ENCODE data around the gene DXO. TPM values are rescaled to one million over a fixed set of nuclear protein-coding genes. Genes with fewer than 3 reads are reported as not detected.

The DXO gene
- total RNA-seq, 2 experiments from 2014 or later = 13.0 to 13.1 TPM

DNA sequence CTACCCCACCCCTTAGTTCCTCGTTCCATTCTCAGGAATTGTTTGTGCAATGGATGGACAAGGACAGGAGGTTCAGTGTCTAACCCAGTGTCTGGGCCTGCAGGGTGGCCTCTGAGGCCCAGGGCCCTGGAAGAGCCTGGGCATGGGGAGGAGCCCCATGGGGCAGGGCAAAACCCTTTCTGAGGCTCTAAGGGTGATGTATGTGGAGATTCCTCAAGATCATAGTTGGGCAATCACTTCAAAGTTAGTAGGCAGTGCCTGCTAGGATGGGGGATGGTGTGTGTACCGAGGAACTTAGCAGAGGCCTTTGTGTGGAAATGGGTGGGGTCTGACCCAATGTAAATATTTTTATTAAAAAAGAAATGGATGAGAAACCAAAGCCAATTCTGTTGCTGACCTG, 51.1 kb downstream of the DXO start:
- intact Hi-C loops (cut with micrococcal nuclease) = no loop called here
- Mint-ChIP-seq H3K4me1 (ENCODE audit: low read depth) (no peaks in the 10 kb centered on the region), H3K27me3 (peaks cover 3% of the 10 kb centered on the region)

More for the DNA sequence above, 51.1 kb downstream of the DXO start:
- no peak for DNase-seq
- no peaks in the 10 kb centered on the region for H3K36me3 Mint-ChIP-seq (ENCODE audit: low read depth)
- ChIA-PET POLR2A (interaction anchor here (1.2 kb wide), 1 partner anchor 161 kb away, joined by 3 read pairs; no protein-coding TSS in a partner anchor), CTCF (interaction anchor here (0.9 to 2.7 kb wide), 2 partner anchors 31 to 32 kb away, joined by 3 to 10 read pairs; no protein-coding TSS in a partner anchor)
- no peak overlapping the region for H3K27ac Mint-ChIP-seq
- TF ChIP-seq CTCF (IDR thresholded peaks at IDR 0.05) = no peak
- H3K9me3 Mint-ChIP-seq = no peaks in the 10 kb centered on the region
- H3K4me3 Mint-ChIP-seq = no peak overlapping the region
- no peak for ATAC-seq

Small RNA genes lying within 50 kb of the gene (microRNA-seq; reads per million reads assigned to microRNA genes)
- not detected for gene MIR1236 (ENCODE audit: borderline microRNAs expressed, borderline replicate concordance)

Other genes starting within 250 kb of the DXO start
- under 1 TPM; 0.65 to 0.81 TPM for gene MPIG6B, start 248.8 kb downstream of the DXO start, total RNA-seq
- gene DDAH2, start 242.8 kb downstream of the DXO start, total RNA-seq = 1 to 10 TPM; 6.3 to 6.9 TPM
- 100 to 1,000 TPM; 334 to 346 TPM for gene CLIC1, start 235.6 kb downstream of the DXO start, total RNA-seq
- gene MSH5, start 232.1 kb downstream of the DXO start, total RNA-seq = 100 to 1,000 TPM in 1 of 2 experiments, 10 to 100 TPM in 1; 96.9 to 105 TPM
- gene SAPCD1, start 209.5 kb downstream of the DXO start, total RNA-seq = 10 to 100 TPM; 13.6 to 18.7 TPM
- gene VWA7, start 194.8 kb downstream of the DXO start, total RNA-seq = 1 to 10 TPM; 1.6 TPM
- 100 to 1,000 TPM; 150 to 153 TPM for gene VARS1, start 176.4 kb downstream of the DXO start, total RNA-seq
- gene LSM2, start 165.2 kb downstream of the DXO start, total RNA-seq = 100 to 1,000 TPM; 117 to 120 TPM
- 1 to 10 TPM; 1.7 to 2.0 TPM for gene HSPA1L, start 156.9 kb downstream of the DXO start, total RNA-seq
- 10 to 100 TPM; 36.6 to 37.8 TPM for gene HSPA1A, start 156.6 kb downstream of the DXO start, total RNA-seq
- 10 to 100 TPM; 50.4 to 50.8 TPM for gene HSPA1B, start 144.4 kb downstream of the DXO start, total RNA-seq
- gene NEU1, start 109.3 kb downstream of the DXO start, total RNA-seq = 1 to 10 TPM; 8.7 to 9.8 TPM
- gene SLC44A4, start 93.1 kb downstream of the DXO start, total RNA-seq = not detected
- gene EHMT2, start 74.4 kb downstream of the DXO start, total RNA-seq = 10 to 100 TPM; 55.4 to 56.8 TPM
- gene ZBTB12, start 70.1 kb downstream of the DXO start, total RNA-seq = 1 to 10 TPM; 1.8 to 2.1 TPM
- 1 to 10 TPM in 1 of 2 experiments, under 1 TPM in 1; 0.99 to 1.4 TPM for gene C2, start 44.4 kb downstream of the DXO start, total RNA-seq
- under 1 TPM; 0.43 to 0.45 TPM for gene CFB, start 26.0 kb downstream of the DXO start, total RNA-seq
- 10 to 100 TPM; 60.5 to 61.0 TPM for gene NELFE, start 13.2 kb downstream of the DXO start, total RNA-seq
- gene SKIC2, start 13.0 kb downstream of the DXO start, total RNA-seq = 10 to 100 TPM; 76.5 to 77.3 TPM
- gene C4A, start 9.9 kb upstream of the DXO start, total RNA-seq = 1 to 10 TPM; 2.8 to 3.2 TPM
- gene C4B, start 42.7 kb upstream of the DXO start, total RNA-seq = 1 to 10 TPM; 2.7 to 3.3 TPM
- gene CYP21A2, start 66.3 kb upstream of the DXO start, total RNA-seq = under 1 TPM; 0.16 to 0.27 TPM
- 1 to 10 TPM; 1.8 to 3.7 TPM for gene TNXB, start 137.2 kb upstream of the DXO start, total RNA-seq
- gene ATF6B, start 156.1 kb upstream of the DXO start, total RNA-seq = 10 to 100 TPM; 54.1 to 55.2 TPM
- 1 to 10 TPM; 5.3 to 5.8 TPM for gene FKBPL, start 158.2 kb upstream of the DXO start, total RNA-seq
- 1 to 10 TPM; 1.1 to 1.6 TPM for gene PRRT1, start 179.8 kb upstream of the DXO start, total RNA-seq
- gene PPT2, start 182.0 kb upstream of the DXO start, total RNA-seq = 10 to 100 TPM; 14.4 to 21.7 TPM
- gene EGFL8, start 192.5 kb upstream of the DXO start, total RNA-seq = 10 to 100 TPM; 13.3 to 14.0 TPM
- 10 to 100 TPM; 24.6 to 28.7 TPM for gene AGPAT1, start 203.9 kb upstream of the DXO start, total RNA-seq
- 10 to 100 TPM; 55.4 to 57.9 TPM for gene RNF5, start 206.3 kb upstream of the DXO start, total RNA-seq
- gene AGER, start 212.1 kb upstream of the DXO start, total RNA-seq = 10 to 100 TPM; 15.5 to 16.4 TPM
- 10 to 100 TPM; 59.6 to 64.2 TPM for gene PBX2, start 218.1 kb upstream of the DXO start, total RNA-seq
- 10 to 100 TPM; 67.8 to 68.7 TPM for gene GPSM3, start 220.5 kb upstream of the DXO start, total RNA-seq

Measured in activated CD8-positive, alpha-beta T cell treated with anti-CD3 and anti-CD28 coated beads for 36 hours (primary cell).